Subcutaneous adipose tissue (tissue), 4 donors: Measurements from ENCODE around the gene CNTNAP2. TPM values are rescaled to one million over a fixed set of nuclear protein-coding genes. Genes with fewer than 3 reads are reported as not detected.

Experiments
- total RNA-seq, 4 donors: library from RNA; depleted of rRNA; stranded (reverse); fragments of >200 nt; gene quantifications; one replicate each; pipeline ENCODE4 v1.1.0, GENCODE V29; 2016
- TF ChIP-seq, protein P1 (sequence below): fragments of 450-650 bp; IDR thresholded peaks from one replicate; pipeline ENCODE4 v1.5.1; 2016; ENCODE audit warnings: low read depth, mild to moderate bottlenecking, control low read depth, antibody characterized with exemption, moderate library complexity

The CNTNAP2 gene
- total RNA-seq, 4 donors from 2014 or later = not detected

DNA sequence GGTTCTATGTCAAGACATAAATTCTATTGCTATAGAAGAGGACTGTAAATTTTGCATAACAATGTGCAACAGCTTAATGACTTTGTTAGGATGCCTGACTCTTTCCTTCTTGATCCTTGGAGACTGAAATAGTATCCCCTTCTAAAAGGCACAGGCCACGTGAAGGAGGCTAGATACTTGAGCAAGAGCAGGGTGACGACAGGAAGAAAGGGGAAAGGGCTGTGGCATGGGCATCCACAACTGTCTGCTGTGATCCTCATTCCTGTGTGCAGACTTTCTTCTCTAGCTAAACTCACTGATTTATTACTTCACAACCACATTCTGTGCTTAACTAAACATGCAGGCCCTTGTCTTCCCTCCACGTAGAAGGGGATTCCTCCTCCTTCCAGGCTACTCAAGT lies 1362.2 kb downstream of the CNTNAP2 start:
- TF ChIP-seq, protein P1, sequence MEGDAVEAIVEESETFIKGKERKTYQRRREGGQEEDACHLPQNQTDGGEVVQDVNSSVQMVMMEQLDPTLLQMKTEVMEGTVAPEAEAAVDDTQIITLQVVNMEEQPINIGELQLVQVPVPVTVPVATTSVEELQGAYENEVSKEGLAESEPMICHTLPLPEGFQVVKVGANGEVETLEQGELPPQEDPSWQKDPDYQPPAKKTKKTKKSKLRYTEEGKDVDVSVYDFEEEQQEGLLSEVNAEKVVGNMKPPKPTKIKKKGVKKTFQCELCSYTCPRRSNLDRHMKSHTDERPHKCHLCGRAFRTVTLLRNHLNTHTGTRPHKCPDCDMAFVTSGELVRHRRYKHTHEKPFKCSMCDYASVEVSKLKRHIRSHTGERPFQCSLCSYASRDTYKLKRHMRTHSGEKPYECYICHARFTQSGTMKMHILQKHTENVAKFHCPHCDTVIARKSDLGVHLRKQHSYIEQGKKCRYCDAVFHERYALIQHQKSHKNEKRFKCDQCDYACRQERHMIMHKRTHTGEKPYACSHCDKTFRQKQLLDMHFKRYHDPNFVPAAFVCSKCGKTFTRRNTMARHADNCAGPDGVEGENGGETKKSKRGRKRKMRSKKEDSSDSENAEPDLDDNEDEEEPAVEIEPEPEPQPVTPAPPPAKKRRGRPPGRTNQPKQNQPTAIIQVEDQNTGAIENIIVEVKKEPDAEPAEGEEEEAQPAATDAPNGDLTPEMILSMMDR = no peak

DNA sequence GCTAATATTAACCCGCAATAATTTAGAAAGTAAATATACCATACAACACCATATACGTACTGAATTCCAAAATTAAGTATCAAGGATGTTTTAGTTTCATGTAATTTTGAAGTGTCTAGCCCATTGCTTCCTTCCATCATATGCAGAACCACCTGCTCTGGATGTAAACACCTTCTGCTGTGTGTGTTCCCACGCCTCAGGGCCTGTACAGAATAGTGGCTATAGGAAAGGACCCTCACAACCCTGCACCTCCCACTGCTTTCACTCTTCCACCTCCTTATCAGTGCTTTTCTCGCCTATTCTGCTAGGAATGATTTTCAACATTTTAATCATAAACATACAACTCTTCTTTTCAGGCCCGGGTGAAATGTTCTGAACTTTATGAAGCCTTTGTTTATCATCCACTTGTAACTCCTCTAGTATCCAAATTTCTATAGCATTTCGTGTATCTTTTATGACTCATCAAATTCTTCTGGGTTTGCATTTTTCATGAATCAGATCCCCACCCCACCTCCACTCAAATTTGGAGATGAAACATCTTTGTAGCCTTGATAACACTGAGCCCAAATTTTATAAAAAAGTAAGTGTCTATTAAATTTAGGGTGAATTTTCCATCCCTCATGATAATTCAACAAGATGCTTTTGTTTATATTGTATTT lies 1367.2 kb downstream of the CNTNAP2 start:
- TF ChIP-seq, protein P1 = no peak

DNA sequence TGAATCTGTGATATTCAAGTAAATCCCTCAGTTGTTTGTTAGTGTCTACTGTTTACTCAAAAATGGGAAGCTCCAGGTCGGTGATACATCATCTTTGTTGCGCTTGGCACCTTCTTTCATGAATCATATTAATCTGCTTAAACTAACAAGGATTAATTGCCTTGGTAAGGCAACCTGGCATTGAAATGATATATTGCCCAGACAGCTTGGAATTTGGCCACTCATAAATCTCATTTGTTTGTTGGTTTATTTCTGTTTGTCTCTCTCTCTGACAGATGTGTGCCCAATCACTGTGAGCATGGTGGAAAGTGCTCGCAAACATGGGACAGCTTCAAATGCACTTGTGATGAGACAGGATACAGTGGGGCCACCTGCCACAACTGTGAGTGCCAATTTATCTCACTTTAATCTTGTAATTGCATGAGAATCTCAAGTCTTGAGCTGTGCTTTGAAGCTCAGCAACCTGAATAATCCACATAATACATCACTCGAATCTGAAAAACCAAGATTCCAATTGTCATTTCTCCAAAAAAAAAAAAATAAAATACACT lies 1369.1 kb downstream of the CNTNAP2 start:
- TF ChIP-seq, protein P1 = no peak

- TF ChIP-seq, protein P1 = no peak
Measured at GRCh38 chr7:147492606-147493005, 1376.0 kb downstream of the CNTNAP2 start.

GRCh38 chr7:147496209-147496608 lies 1379.6 kb downstream of the CNTNAP2 start:
- TF ChIP-seq, protein P1 = no peak

- TF ChIP-seq, protein P1 = no peak
Measured at GRCh38 chr7:147497246-147497645, 1380.6 kb downstream of the CNTNAP2 start.

DNA sequence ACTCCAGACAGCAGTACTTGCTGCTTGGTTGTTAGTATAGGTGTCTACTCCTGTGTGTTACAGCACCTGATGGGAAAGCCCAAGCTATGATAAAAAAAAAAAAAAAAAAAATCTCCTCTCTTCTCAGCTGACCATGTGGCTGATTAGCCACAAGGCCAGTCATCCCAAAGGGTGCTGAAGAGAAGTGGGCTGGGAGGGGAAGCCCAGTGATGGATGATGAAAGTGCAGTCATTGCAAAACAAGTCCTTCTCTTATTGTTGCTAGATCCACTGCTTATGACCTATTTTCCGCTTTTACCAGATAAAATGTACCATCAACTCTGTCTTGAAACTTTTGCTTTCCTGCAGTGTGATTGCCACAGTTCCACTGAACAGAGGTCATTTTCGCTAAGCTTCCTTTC lies 1381.5 kb downstream of the CNTNAP2 start:
- TF ChIP-seq, protein P1 = no peak
